HEK293T (cell line): Measurements from ENCODE around the gene SERTAD2.

Experiments used
- ARNT ChIP-seq: fragments of 450-650 bp; IDR thresholded peaks from 2 replicates; pipeline ENCODE4 v1.6.1; 2017; ENCODE audit warnings: mild to moderate bottlenecking
- ELF4 ChIP-seq: fragments of 450-650 bp; IDR thresholded peaks from 2 replicates; pipeline ENCODE4 v1.6.1; 2017; ENCODE audit warnings: antibody characterized with exemption
- FOXA1 ChIP-seq: fragments of 450-650 bp; IDR thresholded peaks from 2 replicates; pipeline ENCODE4 v1.6.1; 2016; ENCODE audit warnings: mild to moderate bottlenecking
- FOXK2 ChIP-seq: fragments of 450-650 bp; IDR thresholded peaks from 2 replicates; pipeline ENCODE4 v1.6.1; 2016; ENCODE audit warnings: mild to moderate bottlenecking
- L3MBTL2 ChIP-seq: fragments of 450-650 bp; conservative IDR thresholded peaks from 2 replicates; pipeline ENCODE4 v1.6.1; 2016; ENCODE audit warnings: mild to moderate bottlenecking
- PKNOX1 ChIP-seq: fragments of 450-650 bp; IDR thresholded peaks from 2 replicates; pipeline ENCODE4 v1.6.1; 2016
- SP1 ChIP-seq: fragments of 450-650 bp; IDR thresholded peaks from 2 replicates; pipeline ENCODE4 v1.6.1; 2017
- ZNF384 ChIP-seq: fragments of 450-650 bp; IDR thresholded peaks from 2 replicates; pipeline ENCODE4 v1.6.1; 2016

- TF ChIP-seq L3MBTL2 (no peak), ARNT (no peak), SP1 (no peak), ELF4 (no peak), FOXK2 (no peak), PKNOX1 (no peak), FOXA1 (no peak), ZNF384 (no peak)
Observed at GRCh38 chr2:64622443-64623241, 31.1 kb downstream of the SERTAD2 start.
